GM12801 (cell line): Measurements from ENCODE around the gene DDX41.

Source experiments
- CTCF ChIP-seq: IDR thresholded peaks from one replicate; pipeline ENCODE4 v1.5.1; 2011; ENCODE audit warnings: control low read depth; ENCODE audit not compliant: insufficient read length; ENCODE audit errors: extremely low read depth

Gene DDX41

GRCh38 chr5:177509381-177509951 is 7.3 kb downstream of the DDX41 start, which contains the start of gene DOK3:
DOK3 (minus strand) TSS chr5:177509826; CDS start chr5:177509540, 286 bp downstream.
- TF ChIP-seq CTCF: no peak

GRCh38 chr5:177508837-177509236 is 7.9 kb downstream of the DDX41 start:
- no peak for TF ChIP-seq CTCF

- no peak for TF ChIP-seq CTCF
Observed at GRCh38 chr5:177508221-177508611, 8.5 kb downstream of the DDX41 start.

GRCh38 chr5:177507596-177508220 is 9.1 kb downstream of the DDX41 start:
- no peak for TF ChIP-seq CTCF

- TF ChIP-seq CTCF: no peak
Observed at GRCh38 chr5:177507165-177507564, 9.6 kb downstream of the DDX41 start.

GRCh38 chr5:177505075-177505474 is 11.7 kb downstream of the DDX41 start:
- TF ChIP-seq CTCF: no peak

- no peak for TF ChIP-seq CTCF
Observed at GRCh38 chr5:177504086-177505056, 12.4 kb downstream of the DDX41 start.
